ENCODE results near the gene WDR33.
"Not testable (repeated sequence)": the region's sequence is repeated elsewhere in the genome, so short reads cannot be mapped to it uniquely, and the experiment has no call there.

The WDR33 gene

GRCh38 chr2:127810619-127811396, at the start of gene WDR33:
Gene WDR33 (minus strand): TSS chr2:127811171. CDS start chr2:127770981, 40,190 bp downstream.
- DNase-seq, result peak; percentile 93

- peak; percentile 53 for DNase-seq
These were observed 49.2 kb upstream of the WDR33 start for GRCh38 chr2:127860130-127860529.

- DNase-seq, result no peak
These were observed 48.7 kb upstream of the WDR33 start for GRCh38 chr2:127859712-127860085.

DNA sequence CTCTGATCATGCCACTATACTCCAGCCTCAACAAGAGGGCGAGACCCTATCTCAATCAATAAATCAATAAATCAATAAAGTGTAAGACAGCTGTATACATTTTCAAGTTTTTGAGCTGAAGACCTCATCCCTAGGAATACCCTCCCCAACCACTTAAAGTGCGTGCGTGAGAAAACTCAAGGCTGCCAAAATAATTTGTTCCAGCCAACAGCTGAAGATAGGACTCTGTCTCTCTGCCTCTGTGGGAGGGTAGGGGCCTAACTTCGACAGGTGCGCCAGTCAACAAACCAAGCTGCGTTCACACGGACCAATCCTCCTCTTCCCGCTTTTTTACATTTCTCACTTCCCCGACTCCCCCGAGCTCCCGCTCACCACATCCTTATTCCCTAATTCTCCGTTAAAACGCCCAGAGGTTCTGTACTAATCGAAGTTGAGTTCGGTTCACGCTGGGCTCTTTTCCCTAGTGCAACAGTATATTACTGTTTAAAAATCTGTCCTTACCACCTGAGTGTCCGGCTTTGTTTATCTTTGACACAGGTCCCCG, 46.4 kb upstream of the WDR33 start:
- peak; percentile 54 for DNase-seq

DNA sequence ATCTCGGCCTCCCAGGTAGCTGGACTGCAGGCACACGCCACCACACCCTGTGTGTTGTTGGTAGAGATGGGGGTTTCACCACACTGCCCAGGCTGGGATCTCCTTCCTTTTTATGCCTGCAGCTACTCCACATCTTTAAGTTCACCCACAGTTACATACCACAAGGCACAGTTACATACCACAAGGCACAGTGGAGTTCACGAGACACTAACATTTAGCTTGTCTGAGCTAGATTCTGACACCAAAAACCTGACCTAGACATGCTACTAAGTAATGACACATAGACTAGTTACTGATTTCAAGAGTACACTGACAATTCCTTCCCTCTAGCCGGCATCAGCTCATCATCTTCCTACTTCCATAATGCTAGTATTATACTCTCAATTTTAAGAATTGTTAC, 42.7 kb upstream of the WDR33 start:
- DNase-seq, result no peak

DNA sequence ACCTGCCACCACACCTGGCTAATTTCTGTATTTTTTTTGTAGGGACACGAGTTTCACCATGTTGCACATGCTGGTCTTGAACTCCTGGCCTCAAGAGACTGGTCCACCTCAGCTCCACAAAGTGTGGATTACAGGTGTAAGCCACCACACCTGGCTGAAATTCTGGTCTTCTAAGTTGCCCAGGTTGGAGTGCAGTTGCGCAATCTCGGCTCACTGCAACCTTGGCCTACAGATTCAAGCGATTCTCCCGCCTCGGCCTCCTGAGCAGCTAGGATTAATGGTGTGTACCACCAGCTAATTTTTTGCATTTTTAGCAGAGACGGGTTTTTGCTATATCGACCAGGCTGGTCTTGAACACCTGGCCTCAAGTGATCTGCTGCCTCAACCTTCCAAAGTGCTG, 41.4 kb upstream of the WDR33 start:
- DNase-seq, result no peak

- no peak for DNase-seq
These were observed 37.0 kb upstream of the WDR33 start for GRCh38 chr2:127847931-127848330.

DNA sequence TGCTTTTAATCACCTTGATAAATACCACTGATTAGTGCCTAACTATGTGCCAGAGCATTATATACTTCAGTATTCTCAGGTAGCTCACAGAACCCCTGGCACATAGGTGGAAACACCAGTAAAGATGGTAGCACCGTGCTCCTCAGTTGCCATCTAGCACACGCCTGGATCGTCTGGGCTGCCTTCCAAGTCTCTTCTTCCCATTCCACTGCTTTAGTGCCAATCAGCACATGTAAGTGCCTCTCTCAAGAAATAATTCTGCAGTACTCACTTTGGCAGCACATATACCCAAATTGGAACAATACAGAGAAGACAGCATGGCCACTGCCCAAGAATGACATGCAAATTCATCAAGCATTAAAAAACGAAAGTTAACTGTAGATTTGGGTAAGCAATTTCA, 34.0 kb upstream of the WDR33 start:
- DNase-seq, result no peak

DNA sequence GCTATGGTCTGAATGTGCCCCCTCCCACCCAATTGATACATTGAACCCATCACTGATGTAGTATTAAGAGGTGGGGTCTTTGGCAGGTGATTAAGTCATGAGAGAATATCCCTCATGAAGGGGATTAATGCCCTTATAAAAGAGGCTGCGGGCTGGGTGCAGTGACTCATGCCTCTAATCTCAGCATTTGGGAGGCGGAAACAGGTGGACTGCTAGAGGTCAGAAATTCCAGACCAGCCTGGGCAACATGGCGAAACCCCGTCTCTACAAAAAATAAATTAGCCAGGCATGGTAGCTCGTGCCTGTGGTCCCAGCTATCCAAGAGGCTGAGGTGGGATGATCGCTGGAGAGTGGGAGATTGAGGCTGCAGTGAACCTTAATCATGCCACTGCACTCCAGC, 32.7 kb upstream of the WDR33 start:
- DNase-seq, result no peak

DNA sequence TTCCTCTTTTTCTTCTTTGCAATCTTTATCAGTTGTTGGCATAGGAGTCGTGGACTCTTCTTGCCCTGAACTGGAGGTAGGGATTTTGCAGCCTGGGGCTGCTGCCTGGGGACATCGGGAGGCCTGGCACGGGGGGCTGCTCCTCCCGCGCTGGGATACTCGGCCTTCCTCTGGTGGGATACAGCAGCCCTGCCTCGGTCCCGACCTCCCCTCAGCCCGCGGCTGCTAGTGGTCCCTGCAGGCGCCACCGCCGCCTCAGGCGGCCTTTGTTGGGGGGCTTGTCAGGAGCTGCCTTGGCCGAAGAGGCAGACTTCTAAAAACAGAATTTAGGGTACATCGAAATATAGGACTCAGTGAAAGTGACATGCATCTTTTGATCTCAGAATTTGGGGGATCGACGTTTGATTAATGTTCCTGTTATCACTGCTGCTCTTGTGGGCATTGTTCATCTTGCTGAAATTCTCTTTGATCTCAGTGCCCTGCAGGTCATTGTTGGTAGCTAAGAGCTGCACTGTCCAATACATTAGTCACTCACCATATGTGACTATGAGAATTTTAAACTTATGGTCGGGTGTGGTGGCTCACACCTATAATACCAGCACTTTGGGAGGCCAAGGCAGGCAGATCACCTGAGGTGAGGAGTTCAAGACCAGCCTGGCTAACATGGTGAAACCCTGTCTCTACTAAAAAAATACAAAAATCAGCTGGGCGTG, 30.7 kb upstream of the WDR33 start:
- DNase-seq, result no peak

DNA sequence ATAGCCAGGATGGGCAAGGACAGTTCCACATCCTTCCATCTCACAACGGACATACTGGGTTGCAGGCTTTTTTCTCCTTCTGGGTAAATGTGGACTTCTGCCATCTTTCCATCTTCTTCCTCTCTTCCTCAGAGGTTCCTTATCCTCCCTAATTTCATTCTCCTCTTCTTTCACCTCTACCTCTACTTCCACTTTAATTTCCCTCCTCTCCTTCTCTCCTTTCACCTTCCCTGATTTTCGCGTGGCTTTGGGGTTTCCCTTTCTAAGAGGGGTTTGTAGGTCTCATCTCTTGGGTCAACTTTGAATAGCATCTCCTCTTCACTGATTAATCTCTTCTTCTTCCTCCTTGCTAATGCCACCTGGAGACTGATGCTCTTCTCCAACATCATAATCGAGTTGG, 29.9 kb upstream of the WDR33 start:
- DNase-seq, result no peak

GRCh38 chr2:127834951-127835350, 24.0 kb upstream of the WDR33 start:
- DNase-seq, result no peak

GRCh38 chr2:127829845-127830246, 18.9 kb upstream of the WDR33 start:
- no peak for DNase-seq

DNA sequence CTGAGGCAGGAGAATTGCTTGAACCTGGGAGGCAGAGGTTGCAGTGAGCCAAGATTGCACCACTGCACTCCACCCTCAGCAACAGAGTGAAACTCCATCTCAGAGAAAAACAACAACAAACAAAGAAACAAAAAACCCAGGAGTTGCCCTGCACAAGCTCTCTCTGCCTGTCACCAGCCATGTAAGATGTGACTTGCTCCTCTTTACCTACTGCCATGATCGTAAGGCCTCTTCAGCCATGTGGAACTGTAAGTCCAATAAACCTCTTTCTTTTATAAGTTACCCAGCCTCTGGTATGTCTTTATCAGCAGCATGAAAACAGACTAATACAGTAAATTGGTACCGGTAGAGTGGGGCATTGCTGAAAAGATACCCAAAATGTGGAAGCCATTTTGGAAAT, 15.7 kb upstream of the WDR33 start:
- not testable (repeated sequence) for DNase-seq

DNA sequence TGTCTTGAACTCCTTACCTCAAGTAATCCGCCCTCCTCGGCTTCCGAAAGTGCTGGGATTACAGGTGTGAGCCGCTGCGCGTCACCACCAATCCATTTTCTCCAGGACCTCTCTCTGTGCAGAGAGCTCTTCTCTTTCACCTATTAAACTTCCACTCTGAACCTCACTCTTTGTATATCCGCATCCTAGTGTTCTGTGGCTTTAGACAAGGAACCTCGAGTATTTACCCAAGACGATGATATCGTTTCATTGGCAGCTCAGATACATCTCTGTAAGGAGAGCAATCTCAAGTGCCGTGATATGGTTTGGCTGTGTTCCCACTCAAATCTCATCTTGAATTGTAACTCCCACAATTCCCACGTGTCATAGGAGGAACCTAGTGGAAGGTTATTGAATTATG, 15.1 kb upstream of the WDR33 start:
- DNase-seq, result no peak

DNA sequence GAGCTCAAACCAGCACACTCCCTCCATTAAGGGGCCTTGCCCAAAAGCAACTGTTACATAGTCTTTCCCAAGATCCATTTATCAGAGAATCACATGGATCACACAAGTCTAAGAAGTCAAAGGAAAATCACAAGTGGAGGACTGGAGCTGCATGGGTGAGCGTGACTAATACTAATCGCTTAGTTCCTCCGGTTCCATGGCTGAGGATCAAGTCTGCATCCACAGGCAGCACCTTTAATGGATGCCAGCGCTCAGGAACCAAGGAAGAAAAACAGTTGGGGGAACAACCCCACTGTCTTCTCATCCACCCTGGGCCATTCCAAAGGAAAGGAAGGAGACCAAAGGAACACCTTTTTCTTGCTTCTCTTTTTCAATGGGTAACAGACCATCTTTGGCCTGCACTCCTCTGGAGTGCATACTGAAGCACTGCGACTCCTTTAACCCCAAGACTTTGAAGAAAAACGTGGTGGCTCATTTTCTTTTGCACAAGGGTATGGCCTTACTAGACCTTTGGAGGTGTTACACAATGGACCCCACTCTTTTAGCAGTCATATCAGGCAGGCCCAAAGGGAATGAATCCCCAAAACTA, 9.2 kb upstream of the WDR33 start:
- no peak for DNase-seq

DNA sequence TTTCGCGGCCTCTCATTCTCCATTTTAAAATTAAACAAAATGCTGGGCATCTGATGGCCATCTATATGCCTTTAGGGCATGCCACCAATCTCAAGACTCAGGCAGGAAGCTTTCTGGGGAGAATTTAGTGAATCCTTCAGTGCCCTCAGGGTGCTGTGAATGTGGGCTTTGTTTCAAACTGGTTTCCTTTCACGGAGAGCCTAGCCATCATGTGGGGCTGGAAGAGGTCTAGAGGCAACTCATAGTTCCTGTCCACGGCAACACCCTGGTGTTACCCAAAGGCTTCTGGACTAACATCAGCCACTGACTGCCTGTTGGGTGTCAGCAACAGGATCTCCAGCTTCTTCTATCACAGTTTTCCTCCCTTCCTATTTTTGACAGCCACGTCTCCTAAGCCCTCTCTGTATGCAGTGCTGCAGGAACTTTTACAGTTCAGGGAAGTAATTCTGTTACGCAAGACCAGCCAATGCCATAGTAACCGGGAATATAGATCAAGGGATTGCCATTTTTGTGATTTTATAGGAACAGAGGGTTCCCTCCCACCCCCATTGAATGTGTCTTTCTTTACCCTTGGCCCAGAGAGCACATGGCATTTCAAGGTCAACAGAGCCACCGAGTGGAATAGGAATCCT, 7.9 kb upstream of the WDR33 start:
- no peak for DNase-seq

GRCh38 chr2:127818241-127818640, 7.3 kb upstream of the WDR33 start:
- no peak for DNase-seq

DNA sequence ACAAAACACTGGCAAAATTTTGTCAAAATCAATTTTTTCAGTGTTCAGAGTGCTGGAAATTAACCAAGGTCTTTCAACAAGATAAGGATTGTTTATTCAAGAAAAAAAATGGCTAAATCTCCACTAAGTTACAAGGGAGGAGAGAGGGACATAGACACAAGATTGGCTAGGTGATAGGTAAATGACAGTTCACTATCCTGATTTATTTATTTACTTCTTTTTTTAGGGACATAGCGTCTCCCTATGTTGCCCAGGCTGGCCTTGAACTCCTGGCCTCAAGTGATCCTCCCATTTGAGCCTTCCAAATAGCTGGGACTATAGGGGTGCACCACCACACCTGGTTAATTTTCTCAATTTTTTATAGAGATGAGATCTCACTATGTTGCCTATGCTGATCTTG, 3.7 kb upstream of the WDR33 start:
- no peak for DNase-seq

DNA sequence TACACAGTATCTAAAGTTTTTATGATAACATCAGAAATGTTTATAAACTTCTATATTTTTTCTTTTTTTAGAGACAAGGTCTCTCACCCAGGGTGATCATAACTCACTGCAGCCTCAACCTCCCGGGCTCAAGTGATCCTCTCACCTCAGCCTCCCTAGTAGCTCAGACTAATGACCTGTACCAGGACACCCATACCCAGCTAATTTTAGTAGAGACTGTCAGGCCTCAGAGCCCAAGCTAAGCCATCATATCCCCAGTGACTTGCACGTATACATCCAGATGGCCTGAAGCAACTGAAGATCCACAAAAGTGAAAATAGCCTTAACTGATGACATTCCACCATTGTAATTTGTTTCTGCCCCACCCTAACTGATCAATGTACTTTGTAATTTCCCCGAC, 1.5 kb upstream of the WDR33 start:
- not testable (repeated sequence) for DNase-seq

DNA sequence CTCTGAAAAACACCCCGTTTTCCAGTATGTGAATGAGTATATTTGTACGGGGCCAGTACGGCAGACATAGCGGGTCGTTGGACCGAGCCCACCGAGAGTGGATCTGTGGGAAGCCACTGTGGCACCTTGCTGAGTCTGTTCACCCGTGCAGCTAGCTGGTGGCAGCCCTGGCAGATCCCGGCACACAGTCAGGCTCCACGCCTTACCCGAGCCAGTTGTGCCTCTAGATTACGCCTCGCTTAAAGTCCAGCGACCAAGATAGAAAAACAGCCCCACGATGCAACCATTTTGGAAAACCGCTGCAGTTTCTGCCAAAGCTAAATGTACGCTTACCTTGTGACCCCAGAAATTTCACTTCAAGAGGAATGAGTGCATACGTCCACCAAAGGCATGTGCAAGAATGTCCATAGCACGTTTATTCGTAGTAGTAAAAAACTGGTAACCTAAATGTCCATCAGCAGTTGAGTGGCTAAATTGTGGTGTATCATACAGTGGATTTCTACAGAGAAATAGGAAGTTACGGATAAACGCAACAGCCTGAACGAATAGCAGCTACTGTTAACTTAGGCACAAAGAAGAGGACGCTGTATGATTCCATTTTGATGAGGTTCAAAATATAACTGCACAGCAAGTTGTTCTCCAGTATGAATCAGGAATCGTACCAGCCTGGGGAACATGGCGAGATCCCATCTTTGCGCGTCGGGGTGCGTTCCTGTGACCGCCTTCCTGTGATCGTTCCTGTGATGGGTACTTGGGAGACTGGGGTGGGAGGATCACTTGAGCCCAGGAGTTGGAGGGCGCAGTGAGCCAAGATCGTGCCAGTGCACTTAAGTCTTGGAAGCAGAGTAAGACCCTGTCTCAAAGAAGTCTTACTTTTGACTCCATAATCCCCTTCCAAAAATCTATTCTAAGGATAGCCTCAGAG, 688 bp upstream of the WDR33 start:
- no peak for DNase-seq

- no peak for DNase-seq
These were observed 784 bp downstream of the WDR33 start for GRCh38 chr2:127810156-127810618.
